ENCODE measurements around the gene NPB.

DNA sequence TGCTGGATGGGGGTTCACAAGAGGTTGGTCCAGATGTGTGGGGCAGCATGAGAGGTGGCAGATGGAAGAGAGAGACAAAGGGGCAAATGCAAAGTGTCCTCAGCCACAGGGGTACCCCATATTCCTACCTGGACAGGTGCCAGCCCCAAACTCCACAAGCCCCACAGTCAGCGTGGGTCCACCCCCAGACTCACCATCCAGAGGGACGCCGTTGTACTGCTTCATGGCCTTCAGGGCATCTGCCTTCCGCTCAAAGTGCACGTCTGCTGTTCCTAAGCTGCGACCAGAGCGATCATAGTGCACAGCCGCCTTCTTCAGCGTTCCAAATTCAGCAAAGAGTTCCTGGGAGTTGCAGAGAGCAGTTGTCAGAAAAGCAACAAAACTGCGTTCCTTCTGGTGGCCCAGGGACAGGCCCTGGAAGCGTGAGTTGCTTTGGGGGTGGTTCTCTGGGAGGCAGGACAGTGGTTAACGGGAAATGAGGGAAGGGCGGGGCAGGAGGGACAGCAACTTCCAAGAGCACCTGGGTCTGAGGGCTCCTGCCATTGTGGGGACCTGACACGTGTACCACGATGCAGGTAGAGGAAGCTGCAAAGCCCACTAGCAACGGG lies 12.9 kb upstream of the NPB start:
- TF ChIP-seq BHLHE40 (IDR thresholded peaks at IDR 0.05; ENCODE audit: borderline replicate concordance): no peak
- no peak for TF ChIP-seq PKNOX1 (IDR thresholded peaks at IDR 0.05)
- no peak for TF ChIP-seq ELF4 (IDR thresholded peaks at IDR 0.05)
- TF ChIP-seq SUZ12 (IDR thresholded peaks at IDR 0.05): no peak
- no peak for TF ChIP-seq HDGF (IDR thresholded peaks at IDR 0.05; ENCODE audit: borderline replicate concordance)
- TF ChIP-seq NFRKB (IDR thresholded peaks at IDR 0.05): no peak
- TF ChIP-seq FOXM1 (IDR thresholded peaks at IDR 0.05; ENCODE audit: borderline replicate concordance): no peak
- TF ChIP-seq FOXK2 (IDR thresholded peaks at IDR 0.05): no peak
